ENCODE data around the gene FTCD. TPM values are rescaled to one million over a fixed set of nuclear protein-coding genes. Genes with fewer than 3 reads are reported as not detected.
A peak's percentile ranks its signal among the peaks of the same experiment; 100 is the strongest.

FTCD gene
- total and polyA plus RNA-seq, 2 of the 4 experiments (the other 2 are of a cell fraction) = 0.55 TPM; not detected in 1

DNA sequence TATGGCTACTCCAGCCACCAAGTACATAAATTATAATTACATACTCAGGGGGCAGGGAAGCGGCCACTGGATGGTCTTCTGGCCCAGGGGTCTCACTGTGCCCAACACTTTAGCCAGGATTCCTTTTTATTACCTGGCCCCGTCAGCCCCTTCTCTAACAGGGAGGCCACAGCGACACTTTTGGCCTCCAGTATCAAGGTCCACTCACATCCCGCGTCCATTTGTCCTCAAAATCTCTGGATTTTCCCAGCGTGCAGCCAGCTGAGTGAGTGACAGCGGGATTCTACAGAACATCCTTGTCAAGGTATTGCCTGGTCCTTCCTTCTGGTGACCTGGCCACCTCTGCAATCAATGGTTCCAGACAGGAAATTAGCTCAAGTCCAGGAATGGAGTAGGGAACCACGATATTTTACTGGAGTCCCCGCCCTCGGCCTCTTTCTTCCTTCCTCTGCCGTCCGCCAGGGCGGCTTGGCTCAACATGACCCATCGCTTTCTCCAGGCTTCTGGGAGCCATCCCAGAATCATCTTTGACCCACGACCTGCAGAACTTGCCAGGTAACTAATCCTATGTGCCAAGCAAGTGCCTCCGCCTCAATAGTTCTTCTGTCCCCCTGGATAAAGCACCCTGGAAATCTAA, 60.2 kb downstream of the FTCD start:
- Histone ChIP-seq H3K36me3 (ENCODE audit: control insufficient read depth, insufficient read depth, low read length) (peaks cover 2% of the 10 kb centered on the region), H2BK5ac (ENCODE audit: low read depth, low read length, poor library complexity, severe bottlenecking) (no peak overlapping the region), H3K56ac (ENCODE audit: extremely low read depth, insufficient read depth, low read length) (no peak overlapping the region), H2BK20ac (ENCODE audit: low read depth, low read length) (peak overlapping the region; percentile 62), H2AK9ac (replicated peaks; ENCODE audit: low read depth, low read length, poor library complexity) (peak overlapping the region; percentile 65), H3K4me1 (ENCODE audit: control insufficient read depth, insufficient read depth, low read length) (peaks cover 25% of the 10 kb centered on the region), H4K8ac (ENCODE audit: low read depth in 2 of 2, low read length in 2 of 2) (no peak overlapping the region), H3K79me1 (ENCODE audit: low read depth in 1 of 2, low read length in 2 of 2) (peaks cover 6 to 62% of the 10 kb centered on the region in 2 experiments; a peak in 3 of 4 replicates), H4K20me1 (ENCODE audit: insufficient read depth, low read length) (peaks cover 16% of the 10 kb centered on the region), H2BK15ac (ENCODE audit: low read depth, low read length) (no peak overlapping the region; the same call in 2 of the 3 replicates), H4K5ac (ENCODE audit: low read depth, low read length) (no peak overlapping the region), H3K4ac (ENCODE audit: low read depth, low read length) (peak overlapping the region; percentile 37), H3K27me3 (ENCODE audit: control insufficient read depth, insufficient read depth, low read length) (no peaks in the 10 kb centered on the region), H3K9me1 (ENCODE audit: insufficient read depth, low read length) (peaks cover 29% of the 10 kb centered on the region), H2AFZ (replicated peaks; ENCODE audit: low read length, poor library complexity) (no peak overlapping the region), H3K9ac (ENCODE audit: low read depth, low read length) (no peak overlapping the region), H2AK5ac (ENCODE audit: low read depth, low read length) (peak overlapping the region; percentile 76), H4K91ac (ENCODE audit: insufficient read depth, low read depth, low read length) (no peak overlapping the region), H3K14ac (replicated peaks; ENCODE audit: low read depth, low read length) (0 out of 2 replicates have a peak overlapping the region, but pooled peaks have one; percentile 35), H3K4me3 (ENCODE audit: insufficient read depth, low read depth, low read length) (no peak overlapping the region), H3K4me2 (ENCODE audit: low read depth, low read length) (no peak overlapping the region), H3K27ac (ENCODE audit: insufficient read depth, low read length) (no peak overlapping the region), H3K23ac (ENCODE audit: low read depth, low read length) (no peak overlapping the region), H3K9me3 (ENCODE audit: control insufficient read depth, insufficient read depth, low read length) (no peaks in the 10 kb centered on the region), H2BK120ac (ENCODE audit: low read depth, low read length) (peak overlapping the region; percentile 11; the same call in 1 of the 2 replicates), H3K18ac (ENCODE audit: low read depth, low read length) (no peak overlapping the region)
- dilution Hi-C loops (cut with HindIII; ENCODE audit: low sequenced_read_pairs, unreplicated experiment) (no loop called here), intact Hi-C loops (cut with micrococcal nuclease) (loop anchor here (5.0 kb wide), 1 partner anchor 98 kb away; no protein-coding TSS in a partner anchor), in situ Hi-C loops (cut with MboI; ENCODE audit: low sequenced_read_pairs) (no loop called here)
- WGBS, 2 experiments (ENCODE audit: extremely low coverage in 2 of 2, insufficient read length in 1 of 2) = 80% methylated on average over 8 of the region's 16 CpGs; no CpG with 5 or more reads in 1 of the 2 experiments
- DNase-seq (no peak), ATAC-seq (ENCODE audit: low read depth) (no peak)
- ChIA-PET POLR2A (ENCODE audit: unreplicated experiment) (interaction anchor here (1.8 kb wide), 1 partner anchor 122 kb away, joined by 4 read pairs; no protein-coding TSS in a partner anchor), CTCF (no interaction called here)
- BruUV-seq (replicated peaks) = no TSS peak
- TF ChIP-seq NFE2L2 (IDR thresholded peaks at IDR 0.05; ENCODE audit: low read depth, low read length) = no peak
- no peak for TF ChIP-seq FOS (IDR thresholded peaks at IDR 0.05; ENCODE audit: low read depth, low read length)
- TF ChIP-seq RAD21 (IDR thresholded peaks at IDR 0.05; ENCODE audit: low read length) = no peak
- TF ChIP-seq, protein P1, sequence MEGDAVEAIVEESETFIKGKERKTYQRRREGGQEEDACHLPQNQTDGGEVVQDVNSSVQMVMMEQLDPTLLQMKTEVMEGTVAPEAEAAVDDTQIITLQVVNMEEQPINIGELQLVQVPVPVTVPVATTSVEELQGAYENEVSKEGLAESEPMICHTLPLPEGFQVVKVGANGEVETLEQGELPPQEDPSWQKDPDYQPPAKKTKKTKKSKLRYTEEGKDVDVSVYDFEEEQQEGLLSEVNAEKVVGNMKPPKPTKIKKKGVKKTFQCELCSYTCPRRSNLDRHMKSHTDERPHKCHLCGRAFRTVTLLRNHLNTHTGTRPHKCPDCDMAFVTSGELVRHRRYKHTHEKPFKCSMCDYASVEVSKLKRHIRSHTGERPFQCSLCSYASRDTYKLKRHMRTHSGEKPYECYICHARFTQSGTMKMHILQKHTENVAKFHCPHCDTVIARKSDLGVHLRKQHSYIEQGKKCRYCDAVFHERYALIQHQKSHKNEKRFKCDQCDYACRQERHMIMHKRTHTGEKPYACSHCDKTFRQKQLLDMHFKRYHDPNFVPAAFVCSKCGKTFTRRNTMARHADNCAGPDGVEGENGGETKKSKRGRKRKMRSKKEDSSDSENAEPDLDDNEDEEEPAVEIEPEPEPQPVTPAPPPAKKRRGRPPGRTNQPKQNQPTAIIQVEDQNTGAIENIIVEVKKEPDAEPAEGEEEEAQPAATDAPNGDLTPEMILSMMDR (conservative IDR thresholded peaks at IDR 0.05; ENCODE audit: low read depth, low read length) = no peak
- no peak for TF ChIP-seq BHLHE40 (IDR thresholded peaks at IDR 0.05; ENCODE audit: low read depth, low read length)
- no peak for TF ChIP-seq SMC3 (IDR thresholded peaks at IDR 0.05; ENCODE audit: low read depth, low read length)
- no peak for TF ChIP-seq CHD1 (IDR thresholded peaks at IDR 0.05; ENCODE audit: low read depth, low read length)
- no peak for TF ChIP-seq MAFK (IDR thresholded peaks at IDR 0.05; ENCODE audit: low read depth, low read length)
- no peak for TF ChIP-seq CEBPB (IDR thresholded peaks at IDR 0.05; ENCODE audit: low read depth, low read length)
- TF ChIP-seq, protein P2, sequence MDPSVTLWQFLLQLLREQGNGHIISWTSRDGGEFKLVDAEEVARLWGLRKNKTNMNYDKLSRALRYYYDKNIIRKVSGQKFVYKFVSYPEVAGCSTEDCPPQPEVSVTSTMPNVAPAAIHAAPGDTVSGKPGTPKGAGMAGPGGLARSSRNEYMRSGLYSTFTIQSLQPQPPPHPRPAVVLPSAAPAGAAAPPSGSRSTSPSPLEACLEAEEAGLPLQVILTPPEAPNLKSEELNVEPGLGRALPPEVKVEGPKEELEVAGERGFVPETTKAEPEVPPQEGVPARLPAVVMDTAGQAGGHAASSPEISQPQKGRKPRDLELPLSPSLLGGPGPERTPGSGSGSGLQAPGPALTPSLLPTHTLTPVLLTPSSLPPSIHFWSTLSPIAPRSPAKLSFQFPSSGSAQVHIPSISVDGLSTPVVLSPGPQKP (IDR thresholded peaks at IDR 0.05; ENCODE audit: borderline replicate concordance, low read depth, low read length) = no peak
- TF ChIP-seq MAZ (IDR thresholded peaks at IDR 0.05; ENCODE audit: borderline replicate concordance, low read depth, low read length) = no peak
- no peak for TF ChIP-seq RCOR1 (IDR thresholded peaks at IDR 0.05; ENCODE audit: insufficient replicate concordance, low read length)
- TF ChIP-seq MXI1 (IDR thresholded peaks at IDR 0.05; ENCODE audit: borderline replicate concordance, low read depth, low read length) = no peak
- no peak for TF ChIP-seq RFX5 (IDR thresholded peaks at IDR 0.05; ENCODE audit: low read depth, low read length)
- TF ChIP-seq, protein P3, sequence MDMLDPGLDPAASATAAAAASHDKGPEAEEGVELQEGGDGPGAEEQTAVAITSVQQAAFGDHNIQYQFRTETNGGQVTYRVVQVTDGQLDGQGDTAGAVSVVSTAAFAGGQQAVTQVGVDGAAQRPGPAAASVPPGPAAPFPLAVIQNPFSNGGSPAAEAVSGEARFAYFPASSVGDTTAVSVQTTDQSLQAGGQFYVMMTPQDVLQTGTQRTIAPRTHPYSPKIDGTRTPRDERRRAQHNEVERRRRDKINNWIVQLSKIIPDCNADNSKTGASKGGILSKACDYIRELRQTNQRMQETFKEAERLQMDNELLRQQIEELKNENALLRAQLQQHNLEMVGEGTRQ (IDR thresholded peaks at IDR 0.05; ENCODE audit: low read depth, low read length) = no peak
